Activated CD4-positive, alpha-beta T cell treated with anti-CD3 and anti-CD28 coated beads for 24 hours (primary cell): ENCODE measurements around the gene POTEJ.
"Not testable (repeated sequence)": the region's sequence is repeated elsewhere in the genome, so short reads cannot be mapped to it uniquely, and the experiment has no call there.

Experiments used
- DNase-seq, 2 donors: peaks; one replicate each; pipeline ENCODE4 v3.0.0-alpha.2; 2020; ENCODE audit warnings: low read depth in 2 of 2

Gene POTEJ

DNA sequence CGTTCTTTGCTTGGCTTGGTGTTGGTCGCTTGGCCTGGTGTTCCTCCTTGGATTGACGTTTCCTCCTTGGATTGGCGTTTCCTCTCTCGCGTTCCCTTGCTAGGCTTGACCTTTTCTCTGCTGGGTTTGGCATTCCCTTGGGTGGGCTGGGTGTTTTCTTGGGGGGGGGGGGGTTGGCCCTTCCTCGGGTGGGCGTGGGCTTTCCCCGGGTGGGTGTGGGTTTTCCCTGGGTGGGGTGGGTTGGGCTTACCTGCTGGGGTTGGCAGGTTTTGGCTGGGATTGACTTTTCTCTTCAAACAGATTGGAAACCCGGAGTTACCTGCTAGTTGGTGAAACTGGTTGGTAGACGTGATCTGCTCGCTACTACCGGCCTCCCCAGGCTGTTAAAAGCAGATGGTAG, at the start of gene POTEJ:
TSS of gene POTEJ (plus strand) at position 301 of the 400 bp plus-strand sequence. CDS start at position 394, 93 bp downstream.
- DNase-seq: not testable (repeated sequence)

DNA sequence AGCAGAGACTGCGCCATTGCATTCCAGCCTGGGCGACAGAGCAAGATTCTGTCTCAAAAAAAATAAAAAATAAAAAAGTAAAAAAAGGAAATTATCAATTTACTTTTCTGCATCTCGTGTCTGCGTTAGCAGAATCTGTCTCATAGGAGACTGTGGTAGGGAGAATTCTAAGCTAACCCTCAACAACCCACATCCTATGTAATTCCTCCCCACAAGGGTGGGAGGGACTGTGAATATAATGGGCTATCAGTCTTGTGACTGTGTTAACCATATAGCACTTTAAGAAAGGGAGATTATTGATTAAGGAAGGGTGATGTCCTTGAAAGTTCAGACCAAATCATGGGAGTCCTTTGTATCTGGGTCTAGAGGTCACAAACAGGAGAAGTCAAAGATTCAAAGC, 45.1 kb upstream of the POTEJ start:
- not testable (repeated sequence) for DNase-seq

DNA sequence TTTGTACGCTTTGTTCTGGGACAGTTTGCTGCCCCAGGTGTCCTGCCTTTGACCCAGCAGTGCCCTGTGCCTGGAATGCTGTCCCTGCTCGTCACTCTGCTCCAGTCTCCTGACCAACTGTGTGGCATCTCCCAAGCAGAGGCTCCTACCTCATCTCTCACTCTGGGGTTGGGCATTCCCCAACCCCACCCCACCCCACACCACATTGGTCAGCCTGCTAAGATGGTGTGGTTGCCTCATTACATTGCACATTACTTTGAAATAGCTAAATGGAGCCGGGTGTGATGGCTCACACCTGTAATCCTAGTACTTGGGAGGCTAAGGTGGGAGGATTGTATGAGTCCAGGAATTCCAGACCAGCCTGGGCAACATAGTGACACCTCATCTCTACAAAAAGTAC, 39.3 kb upstream of the POTEJ start:
- not testable (repeated sequence) for DNase-seq

DNA sequence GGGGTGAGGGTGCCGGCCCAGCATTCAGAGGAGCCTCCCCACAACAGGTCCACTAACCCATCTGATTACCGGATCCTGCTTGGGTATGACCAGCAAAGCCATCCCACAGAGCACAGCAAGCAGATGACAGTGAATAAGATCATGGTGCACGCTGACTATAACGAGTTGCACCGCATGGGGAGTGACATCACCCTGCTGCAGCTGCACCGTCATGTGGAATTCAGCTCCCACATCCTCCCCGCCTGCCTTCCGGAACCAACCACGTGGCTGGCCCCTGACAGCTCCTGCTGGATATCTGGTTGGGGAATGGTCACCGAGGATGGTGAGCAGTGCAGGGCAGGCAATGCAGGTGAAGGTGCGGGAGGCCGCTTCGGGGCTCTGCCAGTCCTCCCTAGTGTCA, 37.0 kb upstream of the POTEJ start:
- DNase-seq: not testable (repeated sequence)

DNA sequence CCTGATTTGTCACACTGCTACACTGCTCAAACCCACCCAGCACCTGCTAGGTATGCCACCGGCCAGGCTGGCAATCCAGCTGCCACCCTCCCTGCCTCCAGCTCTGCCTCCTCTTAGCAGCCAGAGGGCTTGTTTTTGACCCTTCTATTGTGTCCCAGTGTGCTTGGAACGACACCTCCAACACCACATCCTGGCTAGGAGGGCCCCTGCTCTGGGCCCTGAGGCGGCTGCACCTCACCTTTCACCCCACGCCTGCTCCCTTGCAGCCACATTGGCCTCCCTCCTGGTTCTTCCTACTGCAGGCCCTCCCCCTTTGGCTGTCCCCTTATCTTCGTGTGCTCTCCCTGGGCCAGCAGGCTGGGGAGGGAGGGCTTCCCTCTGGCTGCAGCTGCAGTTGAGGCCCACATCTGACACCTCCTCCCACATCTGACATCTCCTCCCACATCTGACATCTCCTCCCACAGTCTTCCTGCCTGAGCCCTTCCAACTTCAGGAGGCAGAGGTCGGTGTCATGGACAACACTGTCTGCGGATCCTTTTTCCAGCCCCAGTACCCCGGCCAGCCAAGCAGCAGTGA, 34.9 kb upstream of the POTEJ start:
- not testable (repeated sequence) for DNase-seq

DNA sequence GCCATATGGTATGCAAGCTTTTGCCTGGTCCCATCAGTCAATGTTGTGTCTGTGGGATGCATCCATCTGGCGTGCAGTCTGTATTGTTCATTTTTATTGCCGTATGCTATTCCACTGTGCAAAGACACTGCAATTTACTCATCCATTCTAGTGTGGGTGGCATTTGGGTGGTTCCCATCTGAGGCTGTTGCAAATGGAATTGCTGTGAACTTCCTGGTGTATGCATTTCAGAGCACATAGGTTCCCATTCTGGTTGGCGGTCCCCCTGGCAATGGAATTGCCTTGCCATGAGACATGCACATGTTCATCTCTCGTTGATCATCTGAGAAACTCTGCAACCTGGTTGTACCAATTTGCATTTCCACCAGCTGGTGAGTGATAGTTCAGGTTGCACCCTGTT, 33.7 kb upstream of the POTEJ start:
- DNase-seq: not testable (repeated sequence)

DNA sequence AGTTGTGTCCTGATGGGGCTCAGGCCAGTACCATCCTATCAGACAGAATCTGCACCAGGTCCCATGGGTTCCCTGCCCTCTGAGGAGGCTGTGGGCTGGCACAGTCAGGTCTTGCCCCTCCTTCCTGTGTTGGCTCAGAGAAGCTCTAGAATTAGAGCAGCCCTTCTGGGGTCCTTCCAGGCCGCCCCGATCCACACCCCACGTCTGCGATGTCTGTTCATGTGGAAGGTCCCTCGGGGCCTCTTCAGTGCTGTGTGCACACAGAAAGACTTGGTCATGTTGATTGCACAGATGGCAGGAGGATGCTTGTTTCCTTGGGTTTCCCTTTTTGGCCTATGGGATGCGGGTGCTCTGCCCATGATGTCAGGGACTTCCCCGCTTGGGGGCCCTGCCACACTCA, 32.1 kb upstream of the POTEJ start:
- DNase-seq: not testable (repeated sequence)

DNA sequence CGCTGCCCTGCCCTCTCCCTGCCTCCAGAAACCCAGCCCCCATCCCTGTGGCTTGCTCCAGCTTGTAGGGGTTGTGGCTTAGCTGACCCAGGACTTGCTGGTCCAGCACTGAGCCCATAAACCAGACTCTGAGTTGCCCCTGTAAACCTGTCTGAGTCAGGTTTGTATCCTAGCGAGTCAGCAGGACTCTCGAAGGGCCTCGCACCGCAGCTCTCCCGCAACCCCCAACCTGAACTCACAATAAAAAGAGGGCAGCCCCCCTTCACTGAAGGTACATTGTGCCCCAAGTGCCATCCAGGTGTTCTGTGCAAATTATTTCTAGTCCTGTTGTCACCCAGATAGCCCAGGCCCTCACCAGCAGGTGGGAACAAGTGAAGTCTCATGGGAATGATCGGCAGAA, 29.7 kb upstream of the POTEJ start:
- not testable (repeated sequence) for DNase-seq

DNA sequence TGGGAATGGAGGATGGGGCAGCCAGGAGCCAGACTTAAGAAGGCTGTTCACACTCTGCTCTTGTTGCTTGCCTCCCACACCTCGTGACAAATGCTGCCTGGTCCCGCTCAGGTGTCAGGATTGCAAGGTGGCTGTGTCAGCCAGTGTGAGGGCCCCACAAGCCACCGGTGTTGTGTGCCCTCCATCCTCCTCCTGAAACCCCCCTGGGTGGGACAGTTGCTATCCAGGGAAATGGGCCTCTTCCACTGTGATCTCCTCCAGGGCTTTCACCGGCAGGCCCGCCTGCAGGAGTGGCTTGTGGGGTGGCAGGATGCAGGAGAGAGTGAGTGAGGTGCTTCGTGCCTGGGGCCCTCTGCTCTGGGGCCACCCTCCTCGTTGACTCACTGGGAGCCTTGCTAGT, 28.3 kb upstream of the POTEJ start:
- not testable (repeated sequence) for DNase-seq

DNA sequence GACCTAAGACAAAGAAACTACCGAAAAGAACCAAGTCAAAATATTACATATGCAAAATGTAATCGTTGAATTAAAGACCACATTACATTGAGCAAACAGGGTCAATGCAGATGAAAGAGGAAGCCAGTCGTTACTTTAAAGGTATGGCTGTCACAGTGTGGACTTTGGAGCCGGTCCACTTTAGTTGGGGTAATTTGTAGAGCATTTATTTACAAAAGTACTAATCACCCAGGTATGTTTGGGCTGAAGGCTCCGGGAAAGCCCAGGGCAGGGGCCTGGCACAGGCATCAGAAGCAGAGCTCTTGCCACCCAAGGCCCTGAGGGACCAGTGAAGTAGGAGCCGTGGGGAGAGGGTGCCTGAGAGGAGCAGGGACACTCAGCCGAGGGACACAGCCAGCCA, 27.7 kb upstream of the POTEJ start:
- DNase-seq: not testable (repeated sequence)

DNA sequence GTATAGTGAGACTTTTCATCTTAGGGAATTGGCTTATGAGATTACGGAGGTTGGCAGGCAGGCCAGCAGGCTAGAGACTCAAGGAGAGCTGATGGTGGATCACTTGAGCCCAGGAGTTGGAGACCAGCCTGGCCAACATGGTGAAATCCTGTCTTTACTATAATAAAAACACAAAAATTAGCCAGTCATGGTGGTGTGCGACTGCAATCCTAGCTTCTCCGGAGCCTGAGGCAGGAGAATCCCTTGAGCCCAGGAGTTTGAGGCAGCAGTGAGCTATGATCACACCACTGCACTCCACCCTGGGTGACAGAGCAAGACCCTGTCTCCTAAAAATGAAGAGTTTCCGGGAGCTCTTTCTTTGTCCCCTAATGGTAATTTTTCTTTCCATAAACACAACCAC, 26.5 kb upstream of the POTEJ start:
- not testable (repeated sequence) for DNase-seq

DNA sequence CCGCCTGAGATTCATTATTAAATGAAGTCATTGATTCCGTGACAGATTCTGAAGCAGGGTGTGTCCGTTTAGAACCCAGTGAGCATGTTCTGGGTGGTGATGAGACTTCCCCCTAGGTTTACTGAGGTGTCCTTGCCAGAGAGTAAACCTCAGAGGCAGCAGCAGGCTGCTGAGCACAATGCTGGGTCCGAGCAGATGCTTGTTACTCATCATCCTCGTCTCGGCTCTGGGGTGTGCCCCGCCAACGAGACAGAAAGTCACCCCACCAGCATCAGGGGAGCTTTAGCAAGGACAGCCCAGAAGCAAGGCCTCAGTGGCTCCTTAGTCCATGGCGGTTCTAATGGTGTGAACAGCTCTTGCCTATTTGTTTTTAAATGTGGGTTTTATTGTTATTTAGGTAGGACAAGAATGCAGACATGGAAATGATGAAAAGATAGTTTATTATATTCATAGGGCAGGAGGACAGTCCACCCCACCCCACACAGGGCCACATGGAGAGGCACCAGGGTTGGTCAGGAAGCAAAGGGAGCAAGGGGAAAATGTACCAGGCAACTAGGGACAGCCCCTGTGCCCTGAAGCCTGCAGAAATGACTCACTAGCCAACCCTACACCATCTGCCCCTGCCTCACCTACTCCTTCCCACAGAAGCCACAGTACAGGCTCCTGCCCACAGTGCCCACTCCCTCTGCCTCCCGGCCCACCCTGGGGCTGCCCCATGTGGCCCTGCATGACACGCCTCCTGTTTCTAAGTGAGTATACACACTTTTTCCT, 22.4 kb upstream of the POTEJ start:
- DNase-seq: peak in 1 of 2 donors; percentile 0

DNA sequence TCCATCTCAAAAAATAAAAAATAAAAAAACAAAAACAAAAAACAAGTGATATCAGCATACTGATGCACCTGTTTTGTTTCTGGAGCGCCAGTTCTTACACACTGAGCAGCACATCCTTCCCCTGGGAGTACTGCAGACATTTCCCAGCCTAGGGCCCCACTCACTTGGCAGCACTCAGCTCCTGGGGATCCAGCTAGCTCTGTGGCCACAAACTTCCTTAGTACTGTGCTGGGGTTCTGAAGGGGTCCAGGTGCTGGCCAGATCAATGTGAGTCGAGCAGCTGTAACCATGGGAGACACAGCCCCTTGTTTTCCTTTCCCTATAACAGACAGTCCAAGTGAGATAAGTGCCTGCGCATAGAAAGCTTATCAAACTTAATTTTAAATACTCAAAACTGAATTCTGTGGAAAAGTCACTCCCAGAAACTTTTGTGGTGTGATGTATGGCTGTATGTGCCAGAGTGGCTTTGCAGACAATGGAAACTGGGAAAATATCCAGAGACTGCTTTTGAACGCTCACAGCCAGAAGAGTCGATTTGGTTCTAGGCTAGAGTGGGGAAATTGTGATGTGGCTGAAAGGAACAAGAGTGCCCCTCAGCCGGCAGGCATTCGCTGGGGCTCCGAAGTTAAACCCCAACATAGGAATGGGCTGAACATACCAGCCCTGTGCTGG, 20.9 kb upstream of the POTEJ start:
- not testable (repeated sequence) for DNase-seq

DNA sequence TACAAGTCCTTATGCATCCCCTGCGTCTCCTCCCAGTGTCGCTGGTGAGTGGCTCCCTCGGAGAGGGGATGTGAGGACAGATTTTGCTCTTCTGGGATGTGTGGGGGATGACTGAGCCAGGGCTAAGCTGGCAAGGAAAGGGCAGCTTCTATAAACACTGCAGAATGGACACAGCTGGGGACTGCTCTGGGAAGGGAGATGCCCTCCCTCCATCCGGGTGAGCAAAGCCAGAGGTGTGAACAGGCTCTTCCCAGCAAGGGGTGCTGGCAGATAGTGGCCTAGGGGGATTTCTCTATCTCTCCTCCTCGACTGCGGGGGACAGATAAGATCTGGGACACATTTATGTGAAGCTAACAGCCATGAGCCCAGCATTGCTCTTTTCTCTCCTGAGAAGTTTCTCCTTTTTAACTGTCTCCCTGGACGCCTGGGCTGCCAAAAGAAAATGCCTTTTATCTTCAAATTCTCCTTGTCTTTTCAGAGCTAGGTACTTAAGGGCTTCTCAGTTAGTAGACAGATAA, 20.3 kb upstream of the POTEJ start:
- DNase-seq: not testable (repeated sequence)

DNA sequence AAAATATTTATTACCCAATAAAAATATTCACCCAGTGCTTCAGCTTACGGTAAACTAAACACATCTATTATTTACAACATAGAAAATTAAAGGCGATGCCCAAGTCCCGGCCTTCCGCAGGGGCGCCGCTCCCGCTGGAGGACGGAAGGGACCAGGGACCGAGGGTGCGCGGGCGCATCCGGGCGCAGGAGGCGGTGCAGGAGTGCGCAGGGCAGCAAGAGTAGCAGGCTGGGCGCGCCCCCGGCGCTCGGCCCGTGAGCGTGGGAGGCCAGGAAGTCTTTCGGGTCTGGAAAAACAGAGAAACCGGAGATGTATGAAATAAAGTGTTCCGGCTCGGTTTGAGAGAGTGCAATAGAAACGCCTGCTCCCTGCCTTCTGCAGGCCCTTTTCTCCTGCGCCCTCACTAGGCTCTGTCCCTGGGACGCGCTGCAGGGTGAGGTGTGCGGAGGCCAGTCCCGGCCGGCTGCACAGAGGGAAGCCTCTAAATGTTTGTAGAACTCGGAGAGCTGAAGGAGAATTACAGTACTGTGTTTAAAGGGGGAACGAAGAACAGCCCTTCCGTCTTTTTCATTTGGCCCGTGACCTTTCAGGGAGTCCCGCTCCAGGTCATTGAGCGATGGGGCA, 18.3 kb upstream of the POTEJ start:
- DNase-seq: not testable (repeated sequence)

DNA sequence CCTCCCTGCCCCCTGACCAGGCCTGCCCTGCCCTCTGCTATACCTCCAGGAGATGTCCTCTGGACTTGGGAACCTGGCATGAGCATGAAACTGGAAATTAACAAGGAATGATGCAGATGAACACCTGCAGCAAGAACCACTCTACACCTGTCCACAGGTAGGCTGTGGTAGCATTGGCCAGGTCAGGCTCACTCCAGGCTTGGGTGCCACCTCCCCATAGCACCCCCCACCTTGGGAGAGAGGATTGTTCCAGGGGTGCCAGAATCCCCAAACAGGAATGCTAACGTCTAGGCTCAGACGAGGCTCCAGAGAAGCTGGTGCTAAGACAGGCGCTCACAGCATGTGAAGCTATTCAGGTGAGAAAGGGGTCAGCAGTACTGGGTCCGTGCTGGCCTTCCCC, 17.2 kb upstream of the POTEJ start:
- DNase-seq: not testable (repeated sequence)

DNA sequence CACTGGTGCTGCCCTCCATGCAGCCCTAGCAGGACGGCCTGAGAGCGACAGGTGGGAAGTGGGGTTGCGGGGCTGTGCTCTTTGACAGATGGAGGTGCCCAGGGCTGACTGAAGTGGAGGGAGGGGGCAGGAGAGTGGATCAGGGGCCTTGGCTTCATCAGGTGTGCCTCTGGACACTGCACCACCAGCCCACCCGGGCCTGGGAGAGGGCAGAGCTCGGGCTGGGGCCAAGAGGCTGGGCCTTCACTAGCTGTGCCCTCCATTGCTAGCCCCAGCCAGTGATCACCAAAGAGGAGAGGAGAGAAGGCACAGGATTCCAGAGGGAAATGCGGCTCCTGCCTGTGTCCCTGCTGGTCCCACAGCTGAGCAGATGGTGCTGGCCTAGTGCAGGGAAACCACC, 14.5 kb upstream of the POTEJ start:
- not testable (repeated sequence) for DNase-seq

DNA sequence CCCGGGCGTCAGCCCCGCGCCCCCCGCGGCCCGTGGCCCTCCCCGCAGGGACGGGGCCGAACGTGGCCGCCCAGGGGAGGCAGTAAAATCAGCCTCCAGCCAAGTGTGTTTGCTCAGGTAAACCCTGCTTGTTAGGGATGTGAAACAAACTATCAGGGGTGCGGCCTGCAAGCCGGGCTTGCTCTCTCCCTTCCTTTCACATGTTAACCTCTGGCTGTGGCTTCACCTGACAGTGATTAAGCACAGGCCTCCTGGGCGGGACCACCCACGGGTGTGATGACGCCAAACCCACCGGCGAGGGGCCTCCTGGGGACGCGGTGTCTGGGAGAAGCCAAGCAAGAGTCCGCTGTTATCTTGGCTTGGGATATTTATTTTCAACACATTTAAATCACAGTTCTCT, 13.2 kb upstream of the POTEJ start:
- DNase-seq: not testable (repeated sequence)

DNA sequence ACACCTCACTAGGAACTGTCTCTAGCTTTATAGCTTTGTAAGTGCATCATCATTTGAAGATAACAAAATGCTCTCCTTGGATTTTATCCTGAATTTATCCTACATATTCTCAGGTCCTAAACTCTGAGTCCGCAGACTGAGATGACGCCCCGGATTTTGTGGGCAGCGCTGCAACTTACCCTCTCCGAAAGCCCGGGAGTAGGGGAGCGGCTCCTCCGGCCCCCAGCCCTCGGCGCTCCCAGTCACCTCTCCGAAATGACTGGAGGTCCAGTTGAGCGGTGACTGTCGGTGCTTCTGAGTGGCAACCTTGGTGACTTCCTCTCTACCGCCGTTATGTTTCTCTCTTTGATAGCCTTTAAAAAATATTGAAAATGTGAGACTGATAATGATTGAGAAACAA, 12.8 kb upstream of the POTEJ start:
- DNase-seq: not testable (repeated sequence)

DNA sequence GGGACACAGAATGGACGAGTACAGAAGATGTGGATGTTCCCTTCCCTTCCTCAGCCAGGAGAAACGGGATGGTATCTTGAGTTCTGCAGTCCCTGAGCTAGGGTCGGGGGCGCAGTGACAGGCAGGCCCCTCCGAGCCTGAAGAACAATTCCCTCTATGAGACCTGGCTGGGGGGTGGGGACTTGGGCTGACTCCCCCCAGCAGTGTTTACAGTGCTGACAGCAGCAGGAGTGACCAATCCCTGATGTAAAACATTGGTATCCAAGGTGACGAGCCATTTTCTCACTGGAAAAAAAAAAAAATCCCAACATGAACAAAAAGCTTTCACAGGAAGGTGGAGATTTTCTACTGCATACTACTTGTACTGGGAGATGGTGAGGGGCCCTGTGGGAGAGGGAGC, 11.8 kb upstream of the POTEJ start, which contains the start of gene CFC1:
TSS of gene CFC1 (minus strand) at position 183 of the 400 bp plus-strand sequence. CDS start 288 bp downstream, outside the sequence.
- DNase-seq: not testable (repeated sequence)

DNA sequence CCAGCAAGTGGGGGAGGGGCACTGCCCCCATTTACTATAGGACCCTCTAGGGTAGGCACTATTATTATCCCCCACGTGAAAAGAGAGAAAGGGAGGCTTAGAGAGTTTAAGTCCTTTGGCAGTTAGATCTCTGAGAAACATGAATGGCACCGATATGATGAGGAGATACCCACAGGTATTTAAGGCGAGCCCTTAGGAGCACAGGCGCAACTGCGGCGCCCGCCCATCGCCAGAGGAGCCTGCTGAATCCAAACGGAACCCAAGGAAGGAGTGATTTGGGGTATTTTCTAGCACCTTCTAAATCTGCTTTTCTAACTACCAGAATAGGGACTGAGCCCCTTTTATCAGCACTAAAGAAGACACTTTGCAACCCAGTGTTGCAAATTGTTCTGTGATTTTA, 11.3 kb upstream of the POTEJ start:
- DNase-seq: not testable (repeated sequence)
